ENCODE results near the gene PARVG. TPM values are rescaled to one million over a fixed set of nuclear protein-coding genes. Genes with fewer than 3 reads are reported as not detected.

The PARVG gene
- total RNA-seq, 4 donors from 2014 or later, result 1.00 to 37.8 (median 20.6) TPM

DNA sequence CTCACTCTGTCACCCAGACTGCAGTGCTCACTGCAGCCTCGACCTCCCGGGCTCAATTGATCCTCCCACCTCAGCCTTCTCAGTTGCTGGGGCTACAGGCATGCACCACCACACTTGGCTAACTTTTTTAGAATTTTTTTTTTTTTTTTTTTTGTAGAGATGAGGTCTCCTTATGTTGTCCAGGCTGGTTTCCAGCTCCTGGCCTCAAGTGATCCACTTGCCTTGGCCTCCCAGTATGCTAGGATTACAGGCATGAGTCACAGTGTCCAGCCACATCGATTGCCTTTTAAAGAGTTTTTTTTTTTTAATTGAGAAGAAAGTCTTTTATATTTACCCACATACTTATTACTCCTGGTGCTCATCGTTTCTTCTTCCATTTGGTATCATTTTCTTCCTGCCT is 30.0 kb downstream of the PARVG start:
- peak overlapping the region in 2 of 4 donors; percentile 21 to 63 for H3K27ac ChIP-seq
- H3K4me1 ChIP-seq, result peaks cover 0 to 18% (median 4%) of the 10 kb centered on the region in 4 donors
- H3K4me3 ChIP-seq, result no peak overlapping the region
- no peaks in the 10 kb centered on the region for H3K9me3 ChIP-seq
- 72 to 78% methylated on average over 3 to 4 of the region's 4 CpGs for WGBS, 2 donors (ENCODE audit: low coverage in 1 of 2)
- no peaks in the 10 kb centered on the region for H3K27me3 ChIP-seq
- TF ChIP-seq EP300 (IDR thresholded peaks at IDR 0.05; ENCODE audit: low read depth) (no peak), POLR2A (IDR thresholded peaks at IDR 0.05) (no peak), POLR2AphosphoS5 (IDR thresholded peaks at IDR 0.05) (no peak)
- TF ChIP-seq, protein P1, sequence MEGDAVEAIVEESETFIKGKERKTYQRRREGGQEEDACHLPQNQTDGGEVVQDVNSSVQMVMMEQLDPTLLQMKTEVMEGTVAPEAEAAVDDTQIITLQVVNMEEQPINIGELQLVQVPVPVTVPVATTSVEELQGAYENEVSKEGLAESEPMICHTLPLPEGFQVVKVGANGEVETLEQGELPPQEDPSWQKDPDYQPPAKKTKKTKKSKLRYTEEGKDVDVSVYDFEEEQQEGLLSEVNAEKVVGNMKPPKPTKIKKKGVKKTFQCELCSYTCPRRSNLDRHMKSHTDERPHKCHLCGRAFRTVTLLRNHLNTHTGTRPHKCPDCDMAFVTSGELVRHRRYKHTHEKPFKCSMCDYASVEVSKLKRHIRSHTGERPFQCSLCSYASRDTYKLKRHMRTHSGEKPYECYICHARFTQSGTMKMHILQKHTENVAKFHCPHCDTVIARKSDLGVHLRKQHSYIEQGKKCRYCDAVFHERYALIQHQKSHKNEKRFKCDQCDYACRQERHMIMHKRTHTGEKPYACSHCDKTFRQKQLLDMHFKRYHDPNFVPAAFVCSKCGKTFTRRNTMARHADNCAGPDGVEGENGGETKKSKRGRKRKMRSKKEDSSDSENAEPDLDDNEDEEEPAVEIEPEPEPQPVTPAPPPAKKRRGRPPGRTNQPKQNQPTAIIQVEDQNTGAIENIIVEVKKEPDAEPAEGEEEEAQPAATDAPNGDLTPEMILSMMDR (IDR thresholded peaks at IDR 0.05), result no peak
- H3K36me3 ChIP-seq, result no peaks in the 10 kb centered on the region
- intact Hi-C loops (cut with DNase I; ENCODE audit: low total_unique reads) (no loop called here), in situ Hi-C loops (cut with MboI; ENCODE audit: low pct_ligation_motif_present in 1 of 4, low pct_unique_long_range_greater_than_20kb in 1 of 4, low sequenced_read_pairs in 3 of 4) (no loop called here)
- DNase-seq, result no peak

DNA sequence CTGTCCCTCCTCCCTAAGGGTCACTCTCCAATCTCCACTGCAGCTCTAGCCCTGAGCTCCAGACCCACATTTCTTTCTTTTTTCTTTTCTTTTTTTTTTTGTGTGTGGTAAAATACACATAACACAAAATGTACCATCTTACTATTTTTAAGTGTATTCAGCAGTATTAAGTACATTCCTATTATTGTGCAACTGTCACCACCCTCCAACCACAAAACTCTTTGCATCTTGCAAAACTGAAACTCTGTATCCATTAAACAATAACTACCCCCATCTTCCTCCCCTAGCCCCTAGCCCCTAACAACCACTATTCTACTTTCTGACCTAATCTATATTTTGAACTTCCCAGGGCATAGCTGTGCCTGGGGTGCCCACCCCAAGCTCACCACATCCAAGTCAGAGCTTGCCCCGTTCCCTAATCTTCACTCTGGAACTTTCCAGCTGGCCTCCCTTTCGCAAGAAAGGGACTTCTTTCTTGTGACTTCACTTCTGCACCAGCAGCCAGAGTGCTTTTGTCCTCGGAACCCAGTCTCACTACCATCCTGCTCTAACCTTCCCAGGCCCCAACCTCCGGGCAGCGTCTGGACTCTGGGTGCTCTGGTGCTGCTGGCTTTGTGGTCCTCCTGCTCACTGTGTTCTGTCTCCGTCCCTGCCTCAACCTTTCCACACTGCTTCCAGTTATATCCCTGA is 30.7 kb downstream of the PARVG start:
- no peak overlapping the region for H3K4me3 ChIP-seq
- no peaks in the 10 kb centered on the region for H3K27me3 ChIP-seq
- no peaks in the 10 kb centered on the region for H3K36me3 ChIP-seq
- peak overlapping the region; percentile 16 to 63 (median 28) for H3K27ac ChIP-seq
- TF ChIP-seq POLR2A (IDR thresholded peaks at IDR 0.05) (no peak), EP300 (IDR thresholded peaks at IDR 0.05; ENCODE audit: low read depth) (no peak), POLR2AphosphoS5 (IDR thresholded peaks at IDR 0.05) (no peak)
- TF ChIP-seq, protein P1 (IDR thresholded peaks at IDR 0.05), result no peak
- H3K9me3 ChIP-seq, result no peaks in the 10 kb centered on the region
- in situ Hi-C loops (cut with MboI; ENCODE audit: low pct_ligation_motif_present in 1 of 4, low pct_unique_long_range_greater_than_20kb in 1 of 4, low sequenced_read_pairs in 3 of 4) (no loop called here), intact Hi-C loops (cut with DNase I; ENCODE audit: low total_unique reads) (no loop called here)
- peak; percentile 14 for DNase-seq
- WGBS, 2 donors (ENCODE audit: low coverage in 1 of 2), result 75 to 77% methylated on average over 6 of the region's 6 CpGs
- H3K4me1 ChIP-seq, result peaks cover 0 to 18% (median 4%) of the 10 kb centered on the region in 4 donors

DNA sequence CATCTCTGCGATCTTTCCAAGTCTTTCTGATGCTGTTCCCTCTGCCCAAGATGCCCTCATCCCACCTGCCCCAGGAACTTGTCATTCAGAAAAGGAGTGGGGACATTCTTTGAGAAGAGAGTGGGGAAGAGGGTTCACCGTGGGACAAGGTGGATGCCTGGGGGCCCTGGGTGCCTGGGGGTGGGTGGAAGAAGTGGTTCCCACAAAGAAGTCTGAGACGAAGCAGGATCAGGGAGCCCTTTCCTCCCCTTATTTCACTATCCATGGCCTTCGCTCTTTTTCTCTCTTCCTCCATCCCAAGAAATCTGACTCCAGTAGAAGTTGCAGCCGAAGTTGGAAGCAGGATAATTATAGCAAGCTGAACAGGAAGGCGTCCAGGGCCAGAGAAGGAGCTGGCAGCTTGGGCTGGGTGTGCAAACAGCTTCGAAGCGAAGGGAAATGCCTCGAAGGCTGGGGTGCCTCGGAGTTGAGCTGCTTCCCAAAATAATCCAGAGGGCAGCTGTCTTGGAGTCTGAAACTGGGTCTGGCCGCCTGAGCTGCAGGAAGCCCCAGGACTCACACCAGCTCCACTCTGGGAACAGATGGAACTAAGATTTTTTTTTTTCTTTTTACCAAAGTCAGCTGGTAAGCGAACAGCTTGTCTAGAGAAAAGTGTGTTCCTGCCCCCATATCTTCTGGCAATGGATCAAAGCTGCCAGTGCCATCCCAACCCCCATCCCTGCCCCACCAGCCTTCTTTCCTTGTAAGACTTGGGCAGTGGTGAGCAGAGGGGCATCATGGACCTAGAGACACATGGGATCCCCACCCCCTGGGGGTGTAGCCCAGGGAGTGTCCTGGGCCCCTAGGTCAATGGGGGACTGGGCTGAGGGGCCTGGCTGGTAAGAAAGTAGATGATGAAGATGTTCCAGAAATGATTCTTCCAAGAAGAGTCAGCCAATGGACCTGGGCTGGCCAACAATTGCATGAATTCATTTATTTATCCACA is 31.5 kb downstream of the PARVG start:
- Histone ChIP-seq H3K27me3 (no peaks in the 10 kb centered on the region), H3K9me3 (no peaks in the 10 kb centered on the region), H3K4me1 (peaks cover 0 to 18% (median 4%) of the 10 kb centered on the region in 4 donors), H3K4me3 (no peak overlapping the region), H3K36me3 (no peaks in the 10 kb centered on the region), H3K27ac (peak overlapping the region; percentile 16 to 63 (median 28))
- TF ChIP-seq POLR2A (IDR thresholded peaks at IDR 0.05) (no peak), POLR2AphosphoS5 (IDR thresholded peaks at IDR 0.05) (no peak), EP300 (IDR thresholded peaks at IDR 0.05; ENCODE audit: low read depth) (no peak)
- TF ChIP-seq, protein P1 (IDR thresholded peaks at IDR 0.05), result no peak
- WGBS, 2 donors (ENCODE audit: low coverage in 1 of 2), result 47 to 71% methylated on average over 1 to 12 of the region's 12 CpGs
- intact Hi-C loops (cut with DNase I; ENCODE audit: low total_unique reads), result no loop called here
- in situ Hi-C loops (cut with MboI; ENCODE audit: low pct_ligation_motif_present in 1 of 4, low pct_unique_long_range_greater_than_20kb in 1 of 4, low sequenced_read_pairs in 3 of 4), result no loop called here
- no peak for DNase-seq

DNA sequence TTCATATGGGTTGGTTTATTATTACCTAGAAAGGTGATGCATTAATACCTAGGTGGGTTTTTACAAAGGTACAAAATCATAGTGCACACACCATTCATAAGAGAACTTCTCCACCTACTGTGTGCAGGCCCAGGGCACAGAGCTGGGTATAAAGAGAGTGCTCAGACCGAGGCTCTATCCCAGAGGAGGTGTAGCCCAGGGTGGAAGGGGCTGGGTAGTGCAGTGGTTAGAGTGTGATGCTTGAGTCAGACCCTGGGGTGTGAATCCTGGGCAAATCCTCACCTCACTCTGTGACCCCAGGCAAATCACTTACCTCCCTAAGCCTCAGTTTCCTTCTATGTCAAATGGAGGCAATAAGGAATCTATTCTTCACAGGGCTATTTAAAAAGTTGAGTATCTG is 32.2 kb downstream of the PARVG start:
- no peak for DNase-seq
- peaks cover 0 to 18% (median 4%) of the 10 kb centered on the region in 4 donors for H3K4me1 ChIP-seq
- no peaks in the 10 kb centered on the region for H3K27me3 ChIP-seq
- intact Hi-C loops (cut with DNase I; ENCODE audit: low total_unique reads) (no loop called here), in situ Hi-C loops (cut with MboI; ENCODE audit: low pct_ligation_motif_present in 1 of 4, low pct_unique_long_range_greater_than_20kb in 1 of 4, low sequenced_read_pairs in 3 of 4) (no loop called here)
- H3K36me3 ChIP-seq, result no peaks in the 10 kb centered on the region
- H3K27ac ChIP-seq, result peak overlapping the region in 1 of 4 donors; percentile 63
- WGBS, 2 donors (ENCODE audit: low coverage in 1 of 2), result 87% methylated on average over 1 of the region's 1 CpG; no CpG with 5 or more reads in 1 of the 2 donors
- TF ChIP-seq POLR2A (IDR thresholded peaks at IDR 0.05), result no peak
- TF ChIP-seq POLR2AphosphoS5 (IDR thresholded peaks at IDR 0.05), result no peak
- TF ChIP-seq, protein P1 (IDR thresholded peaks at IDR 0.05), result no peak
- TF ChIP-seq EP300 (IDR thresholded peaks at IDR 0.05; ENCODE audit: low read depth), result no peak
- no peak overlapping the region for H3K4me3 ChIP-seq
- no peaks in the 10 kb centered on the region for H3K9me3 ChIP-seq
